Measurements from ENCODE around the gene SLC7A6.

DNA sequence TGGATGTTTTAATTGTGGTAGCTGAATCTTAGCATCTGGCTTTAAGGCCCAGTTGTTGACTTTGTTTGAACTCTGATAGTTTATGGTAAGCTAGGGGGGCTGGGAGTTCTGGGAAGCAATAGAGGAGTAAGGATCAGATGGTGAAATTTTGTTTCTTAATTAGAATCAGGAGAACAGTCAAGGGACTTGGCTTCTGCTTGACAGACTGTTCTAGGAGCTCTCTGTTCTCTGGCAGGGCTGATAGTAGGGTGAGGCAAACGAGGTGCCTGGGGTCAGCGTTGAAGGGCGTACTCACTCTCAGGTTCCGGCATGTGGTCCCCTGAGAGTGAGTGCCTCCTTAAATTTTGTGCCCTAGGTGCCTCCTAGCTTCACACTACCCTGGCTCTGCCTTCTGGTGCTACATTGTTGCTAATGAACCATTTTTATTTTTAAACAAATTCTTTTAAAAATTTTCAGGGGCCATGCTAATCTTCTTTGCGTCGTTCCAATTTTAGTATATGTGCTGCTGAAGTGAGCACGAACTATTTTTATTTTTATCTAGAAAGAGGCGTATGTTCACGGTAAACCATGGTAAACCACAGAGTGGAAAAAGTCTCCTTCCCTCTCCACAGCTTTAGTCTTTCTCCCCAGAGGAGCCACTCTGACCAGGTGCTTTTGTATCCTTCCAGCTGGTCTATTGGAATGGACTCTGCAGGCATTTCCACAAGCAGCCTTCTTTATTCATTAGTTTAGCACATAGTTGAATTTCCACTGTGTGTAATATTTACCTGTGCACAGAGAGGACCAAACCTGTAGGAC lies 19.7 kb downstream of the SLC7A6 start:
- no peak for TF ChIP-seq POLR2A (IDR thresholded peaks at IDR 0.05; ENCODE audit: low read length)
- TF ChIP-seq GATA1 (IDR thresholded peaks at IDR 0.05; ENCODE audit: low read depth, low read length): no peak

All from erythroblast (primary cell).